ENCODE data around the gene PTPRM.
A peak's percentile ranks its signal among the peaks of the same experiment; 100 is the strongest.

Gene PTPRM

GRCh38 chr18:8261651-8262091 is 694.6 kb downstream of the PTPRM start:
- peak; percentile 65; the same call in 1 of the 2 replicates for TF ChIP-seq ZFP3 (CRISPR knock-in tag; IDR thresholded peaks at IDR 0.05)
- TF ChIP-seq TOX (CRISPR knock-in tag; IDR thresholded peaks at IDR 0.05; ENCODE audit: borderline replicate concordance), result no peak
- TF ChIP-seq CSDC2 (CRISPR knock-in tag; IDR thresholded peaks at IDR 0.05), result no peak
- 0 out of 2 replicates have a peak, but pooled peaks have one; percentile 25 for TF ChIP-seq ZC3H10 (CRISPR knock-in tag; IDR thresholded peaks at IDR 0.05)
- no peak for TF ChIP-seq ZNF70 (CRISPR knock-in tag; IDR thresholded peaks at IDR 0.05)
- TF ChIP-seq PATZ1 (CRISPR knock-in tag; IDR thresholded peaks at IDR 0.05; ENCODE audit: borderline replicate concordance), result peak; percentile 50; the same call in 1 of the 2 replicates
- TF ChIP-seq SNAI2 (CRISPR knock-in tag; IDR thresholded peaks at IDR 0.05), result peak; percentile 88; the same call in 1 of the 2 replicates
- no peak for TF ChIP-seq OSR1 (CRISPR knock-in tag; IDR thresholded peaks at IDR 0.05)
- no peak for TF ChIP-seq ZNF565 (CRISPR knock-in tag; conservative IDR thresholded peaks at IDR 0.05; ENCODE audit: low read depth)
- TF ChIP-seq GLIS3 (CRISPR knock-in tag; IDR thresholded peaks at IDR 0.05), result 0 out of 2 replicates have a peak, but pooled peaks have one; percentile 60
- no peak for TF ChIP-seq RARB (CRISPR knock-in tag; IDR thresholded peaks at IDR 0.05)
- peak; percentile 99 for TF ChIP-seq TCF4 (CRISPR knock-in tag; IDR thresholded peaks at IDR 0.05; ENCODE audit: borderline replicate concordance)
- TF ChIP-seq TSHZ2 (CRISPR knock-in tag; IDR thresholded peaks at IDR 0.05), result peak; percentile 89
- peak; percentile 96 for TF ChIP-seq ISL1 (CRISPR knock-in tag; IDR thresholded peaks at IDR 0.05)
- TF ChIP-seq CSRNP3 (CRISPR knock-in tag; IDR thresholded peaks at IDR 0.05), result peak; percentile 70; the same call in 1 of the 2 replicates
- TF ChIP-seq ZNF8 (CRISPR knock-in tag; IDR thresholded peaks at IDR 0.05), result 0 out of 2 replicates have a peak, but pooled peaks have one; percentile 15
- TF ChIP-seq POU6F1 (CRISPR knock-in tag; IDR thresholded peaks at IDR 0.05; ENCODE audit: borderline replicate concordance, low read depth), result no peak; the same call in 1 of the 2 replicates
- peak; percentile 77; the same call in 1 of the 2 replicates for TF ChIP-seq CREB5 (CRISPR knock-in tag; IDR thresholded peaks at IDR 0.05; ENCODE audit: low read depth)
- TF ChIP-seq ZFP30 (CRISPR knock-in tag; IDR thresholded peaks at IDR 0.05), result 0 out of 2 replicates have a peak, but pooled peaks have one; percentile 7
- peak; percentile 79 for ATAC-seq

- TF ChIP-seq TOX (CRISPR knock-in tag; IDR thresholded peaks at IDR 0.05; ENCODE audit: borderline replicate concordance) (no peak), TCF4 (CRISPR knock-in tag; IDR thresholded peaks at IDR 0.05; ENCODE audit: borderline replicate concordance) (no peak), RARB (CRISPR knock-in tag; IDR thresholded peaks at IDR 0.05) (no peak), ZC3H10 (CRISPR knock-in tag; IDR thresholded peaks at IDR 0.05) (no peak), ISL1 (CRISPR knock-in tag; IDR thresholded peaks at IDR 0.05) (no peak), CSDC2 (CRISPR knock-in tag; IDR thresholded peaks at IDR 0.05) (no peak), BACH2 (CRISPR knock-in tag; IDR thresholded peaks at IDR 0.05; ENCODE audit: borderline replicate concordance) (no peak), ARNTL (CRISPR knock-in tag; IDR thresholded peaks at IDR 0.05; ENCODE audit: borderline replicate concordance, low read depth) (no peak), SNAI2 (CRISPR knock-in tag; IDR thresholded peaks at IDR 0.05) (no peak), POU6F1 (CRISPR knock-in tag; IDR thresholded peaks at IDR 0.05; ENCODE audit: borderline replicate concordance, low read depth) (no peak), CSRNP3 (CRISPR knock-in tag; IDR thresholded peaks at IDR 0.05) (no peak), ZNF565 (CRISPR knock-in tag; conservative IDR thresholded peaks at IDR 0.05; ENCODE audit: low read depth) (no peak), ESRRG (CRISPR knock-in tag; IDR thresholded peaks at IDR 0.05) (no peak), PPARA (CRISPR knock-in tag; IDR thresholded peaks at IDR 0.05; ENCODE audit: borderline replicate concordance) (no peak), ZNF8 (CRISPR knock-in tag; IDR thresholded peaks at IDR 0.05) (no peak), OSR1 (CRISPR knock-in tag; IDR thresholded peaks at IDR 0.05) (no peak), CREB5 (CRISPR knock-in tag; IDR thresholded peaks at IDR 0.05; ENCODE audit: low read depth) (no peak), ZFP3 (CRISPR knock-in tag; IDR thresholded peaks at IDR 0.05) (no peak), GLIS3 (CRISPR knock-in tag; IDR thresholded peaks at IDR 0.05) (no peak)
These were observed 695.1 kb downstream of the PTPRM start for GRCh38 chr18:8262221-8262620.

More at GRCh38 chr18:8262221-8262620, 695.1 kb downstream of the PTPRM start:
- peak; percentile 54 for ATAC-seq

All from SK-N-SH treated with all-trans-retinoic acid at 6 μM for 48 hours (cell line).